IPS-15b (cell line): ENCODE measurements around the gene CPSF7.
"Not testable (repeated sequence)": the region's sequence is repeated elsewhere in the genome, so short reads cannot be mapped to it uniquely, and the experiment has no call there.

Experiments
- H3K27me3 ChIP-seq: one replicate; pipeline ENCODE4 v1.6.1; 2013; ENCODE audit warnings: low read length; ENCODE audit not compliant: control insufficient read depth, insufficient read depth
- H3K36me3 ChIP-seq: one replicate; pipeline ENCODE4 v1.6.1; 2013; ENCODE audit warnings: low read length; ENCODE audit not compliant: control insufficient read depth, insufficient read depth
- H3K4me1 ChIP-seq: one replicate; pipeline ENCODE4 v1.6.1; 2013; ENCODE audit warnings: mild to moderate bottlenecking, low read length; ENCODE audit not compliant: control insufficient read depth, insufficient read depth
- H3K4me3 ChIP-seq: one replicate; pipeline ENCODE4 v1.5.1; 2013; ENCODE audit warnings: low read depth, low read length
- H3K9ac ChIP-seq: one replicate; pipeline ENCODE4 v1.6.1; 2013; ENCODE audit warnings: low read depth, mild to moderate bottlenecking, low read length
- H3K9me3 ChIP-seq: one replicate; pipeline ENCODE4 v1.6.1; 2013; ENCODE audit warnings: mild to moderate bottlenecking, low read length; ENCODE audit not compliant: control insufficient read depth, insufficient read depth

Gene CPSF7

GRCh38 chr11:61429691-61430582 lies at the start of gene CPSF7, which contains the start of gene SDHAF2:
Gene CPSF7 (minus strand): TSS chr11:61429975. CDS start chr11:61429235, 740 bp downstream.
Gene SDHAF2 (plus strand): TSS chr11:61430124. CDS start chr11:61430147, 23 bp downstream.
- Histone ChIP-seq H3K4me1 (no peaks in the 10 kb centered on the region), H3K9me3 (no peaks in the 10 kb centered on the region), H3K27me3 (no peaks in the 10 kb centered on the region), H3K36me3 (peaks cover 6% of the 10 kb centered on the region), H3K9ac (peak within 1 kb of the TSS; percentile 97), H3K4me3 (peak within 1 kb of the TSS; percentile 100)

- H3K4me1 ChIP-seq: peaks cover 5% of the 10 kb centered on the region
- H3K27me3 ChIP-seq: no peaks in the 10 kb centered on the region
- no peak overlapping the region for H3K9ac ChIP-seq
- H3K9me3 ChIP-seq: no peaks in the 10 kb centered on the region
- H3K36me3 ChIP-seq: no peaks in the 10 kb centered on the region
- no peak overlapping the region for H3K4me3 ChIP-seq
Measured at GRCh38 chr11:61477727-61478148, 48.0 kb upstream of the CPSF7 start.

DNA sequence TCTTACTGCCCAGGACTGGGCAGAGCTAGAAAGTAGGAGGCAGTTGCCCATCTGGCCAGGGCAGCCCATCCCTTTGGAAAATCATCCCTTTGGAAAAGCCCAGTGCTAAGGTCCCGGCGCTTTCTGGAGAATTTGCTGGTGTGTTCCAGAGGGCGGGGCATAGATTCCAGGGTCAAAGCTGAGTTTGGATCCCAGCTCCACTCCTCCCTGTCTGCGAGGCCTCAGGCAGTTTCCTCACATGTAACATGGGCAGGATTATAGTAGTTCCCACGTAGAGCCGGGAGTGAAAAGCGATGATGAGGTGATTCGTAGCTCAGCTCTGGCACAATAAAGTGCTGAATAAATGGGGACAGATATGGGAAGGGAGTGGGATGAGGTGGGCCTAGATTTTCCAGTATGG lies 47.4 kb upstream of the CPSF7 start:
- Histone ChIP-seq H3K4me1 (peaks cover 3% of the 10 kb centered on the region), H3K9ac (no peak overlapping the region), H3K4me3 (no peak overlapping the region), H3K9me3 (no peaks in the 10 kb centered on the region), H3K27me3 (no peaks in the 10 kb centered on the region), H3K36me3 (no peaks in the 10 kb centered on the region)

DNA sequence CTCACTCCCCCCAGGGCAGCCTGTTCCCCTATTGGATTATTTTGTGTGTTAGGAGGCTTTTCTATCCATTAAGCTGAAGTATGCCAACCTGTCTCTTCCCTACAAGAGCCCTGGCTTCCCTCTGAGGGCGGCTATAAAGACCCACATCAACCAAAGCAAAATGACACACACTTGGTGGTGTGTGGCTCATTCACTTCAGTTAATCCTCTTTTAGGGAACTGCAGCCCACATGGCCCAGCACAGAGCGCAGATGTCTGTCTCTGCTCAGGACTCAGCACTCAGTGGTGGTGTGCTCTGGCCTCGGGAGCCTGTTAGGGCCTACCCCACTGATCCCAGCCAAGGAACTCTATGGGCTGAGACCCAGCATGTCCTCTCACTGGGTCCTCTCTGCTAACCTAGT lies 46.6 kb upstream of the CPSF7 start:
- no peaks in the 10 kb centered on the region for H3K9me3 ChIP-seq
- peaks cover 3% of the 10 kb centered on the region for H3K4me1 ChIP-seq
- no peak overlapping the region for H3K9ac ChIP-seq
- H3K36me3 ChIP-seq: no peaks in the 10 kb centered on the region
- no peaks in the 10 kb centered on the region for H3K27me3 ChIP-seq
- no peak overlapping the region for H3K4me3 ChIP-seq

DNA sequence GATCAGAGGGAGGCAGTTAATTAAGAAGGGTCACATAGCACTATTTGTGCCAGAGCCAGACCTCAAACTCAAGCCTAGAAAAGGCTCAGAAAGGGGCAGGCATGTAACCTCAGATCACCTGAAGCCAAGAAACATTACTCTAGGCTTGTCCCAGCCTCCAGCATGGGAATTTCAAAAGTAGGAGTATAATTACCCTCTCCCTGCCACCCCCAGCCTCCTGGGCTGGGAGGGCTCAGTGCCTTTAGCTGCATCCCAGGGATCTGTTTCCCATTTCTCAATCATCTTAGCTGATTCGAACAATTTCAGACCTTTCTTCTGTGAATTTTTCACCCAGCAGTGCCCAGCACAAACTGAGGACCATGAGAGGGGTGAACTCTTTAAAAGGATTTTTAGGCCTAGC lies 45.7 kb upstream of the CPSF7 start:
- peaks cover 3% of the 10 kb centered on the region for H3K4me1 ChIP-seq
- H3K4me3 ChIP-seq: no peak overlapping the region
- no peak overlapping the region for H3K9ac ChIP-seq
- H3K27me3 ChIP-seq: no peaks in the 10 kb centered on the region
- no peaks in the 10 kb centered on the region for H3K9me3 ChIP-seq
- no peaks in the 10 kb centered on the region for H3K36me3 ChIP-seq

DNA sequence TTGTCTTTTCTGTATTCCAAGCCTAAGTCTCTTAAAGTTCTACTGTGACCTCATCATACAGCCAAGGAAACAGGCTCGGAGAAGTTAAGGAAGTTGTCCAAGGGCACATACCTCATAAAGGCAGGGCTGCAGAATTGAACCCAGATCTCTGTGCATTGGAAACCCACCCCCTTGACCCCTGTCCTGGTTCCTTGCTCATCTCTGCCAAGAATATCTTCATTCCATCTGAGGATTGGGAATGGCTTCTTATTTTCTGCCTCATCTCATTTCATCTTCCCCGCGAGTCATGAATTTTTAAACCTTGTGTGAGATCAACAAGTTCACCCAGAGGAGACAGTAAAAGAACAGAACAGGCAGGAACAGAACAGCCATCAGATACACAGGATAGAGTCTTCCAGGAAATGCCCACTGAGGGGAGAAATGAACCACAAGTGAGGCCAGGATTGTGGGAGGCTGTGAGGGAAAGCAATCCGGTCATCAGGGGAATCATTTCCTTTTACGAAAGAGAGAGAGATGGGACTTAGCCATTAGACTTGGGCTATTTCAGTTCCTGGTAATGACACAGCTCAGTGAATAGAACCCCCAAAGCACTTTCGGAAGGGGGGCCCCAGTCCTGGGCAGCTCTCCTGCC lies 44.4 kb upstream of the CPSF7 start:
- Histone ChIP-seq H3K36me3 (no peaks in the 10 kb centered on the region), H3K4me3 (no peak overlapping the region), H3K9ac (no peak overlapping the region), H3K27me3 (no peaks in the 10 kb centered on the region), H3K9me3 (no peaks in the 10 kb centered on the region), H3K4me1 (peaks cover 3% of the 10 kb centered on the region)

- Histone ChIP-seq H3K36me3 (no peaks in the 10 kb centered on the region), H3K9ac (no peak overlapping the region), H3K4me3 (no peak overlapping the region), H3K27me3 (no peaks in the 10 kb centered on the region), H3K9me3 (no peaks in the 10 kb centered on the region), H3K4me1 (peaks cover 3% of the 10 kb centered on the region)
Measured at GRCh38 chr11:61473370-61474012, 43.7 kb upstream of the CPSF7 start.

GRCh38 chr11:61472868-61473267 lies 43.1 kb upstream of the CPSF7 start:
- Histone ChIP-seq H3K4me1 (peaks cover under 1% of the 10 kb centered on the region), H3K9me3 (no peaks in the 10 kb centered on the region), H3K4me3 (no peak overlapping the region), H3K27me3 (no peaks in the 10 kb centered on the region), H3K9ac (no peak overlapping the region), H3K36me3 (no peaks in the 10 kb centered on the region)

- H3K4me3 ChIP-seq: no peak overlapping the region
- no peak overlapping the region for H3K9ac ChIP-seq
- H3K27me3 ChIP-seq: no peaks in the 10 kb centered on the region
Measured at GRCh38 chr11:61472282-61472681, 42.5 kb upstream of the CPSF7 start.

GRCh38 chr11:61468002-61468401 lies 38.2 kb upstream of the CPSF7 start:
- H3K36me3 ChIP-seq: no peaks in the 10 kb centered on the region
- no peak overlapping the region for H3K9ac ChIP-seq
- no peak overlapping the region for H3K4me3 ChIP-seq
- H3K4me1 ChIP-seq: no peaks in the 10 kb centered on the region
- H3K27me3 ChIP-seq: no peaks in the 10 kb centered on the region
- no peaks in the 10 kb centered on the region for H3K9me3 ChIP-seq

More at GRCh38 chr11:61472282-61472681, 42.5 kb upstream of the CPSF7 start:
- H3K4me1 ChIP-seq: no peaks in the 10 kb centered on the region
- no peaks in the 10 kb centered on the region for H3K36me3 ChIP-seq
- H3K9me3 ChIP-seq: no peaks in the 10 kb centered on the region

DNA sequence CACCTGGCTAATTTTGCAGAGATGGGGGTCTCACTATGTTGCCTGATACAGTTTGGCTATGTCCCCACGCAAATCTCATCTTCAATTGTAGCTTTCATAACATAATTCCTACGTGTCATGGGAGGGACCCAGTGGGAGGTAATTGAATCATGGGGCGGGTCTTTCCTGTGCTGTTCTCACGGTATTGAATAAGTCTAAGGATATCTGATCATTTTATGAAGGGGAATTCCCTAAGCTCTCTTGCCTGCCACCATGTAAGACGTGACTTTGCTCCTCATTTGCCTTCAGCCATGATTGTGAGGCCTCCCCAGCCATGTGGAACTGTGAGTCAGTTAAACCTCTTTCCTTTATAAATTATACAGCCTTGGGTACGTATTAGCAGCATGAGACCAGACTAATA lies 37.8 kb upstream of the CPSF7 start:
- H3K36me3 ChIP-seq: not testable (repeated sequence)

More for the DNA sequence above, 37.8 kb upstream of the CPSF7 start:
- H3K9ac ChIP-seq, H3K27me3 ChIP-seq, H3K4me3 ChIP-seq, H3K9me3 ChIP-seq, H3K4me1 ChIP-seq: not testable (repeated sequence)
